HepG2 (cell line): ENCODE measurements around the gene MAP3K7CL. TPM values are rescaled to one million over a fixed set of nuclear protein-coding genes. Genes with fewer than 3 reads are reported as not detected.

Experiments used
- CBFB ChIP-seq: sonication (generic); formaldehyde crosslinking; IDR thresholded peaks from 2 replicates; pipeline ENCODE4 v1.4.0; 2020; ENCODE audit warnings: missing genetic modification reagents
- CBX2 ChIP-seq, 2 experiments: fragments of 200-600 bp in 1 of 2; sonication (generic); formaldehyde crosslinking in 1 of 2; IDR thresholded peaks; 2 replicates each; pipeline versions ENCODE4 v1.7.0 to v1.8.1; 2018 to 2022; ENCODE audit warnings: low read depth in 2 of 2, low read length in 1 of 2, mild to moderate bottlenecking in 1 of 2, missing genetic modification reagents in 1 of 2
- ISX ChIP-seq: sonication (generic); formaldehyde crosslinking; conservative IDR thresholded peaks from 2 replicates; pipeline ENCODE4 v1.5.0; 2020; ENCODE audit warnings: missing genetic modification reagents
- JUND ChIP-seq: sonication (generic); formaldehyde crosslinking; IDR thresholded peaks from 2 replicates; pipeline ENCODE4 v1.8.0; 2022; ENCODE audit warnings: mild to moderate bottlenecking, missing genetic modification reagents
- KDM5B ChIP-seq: sonication (generic); formaldehyde crosslinking; IDR thresholded peaks from 2 replicates; pipeline ENCODE4 v1.4.0; 2020; ENCODE audit warnings: missing genetic modification reagents, mild to moderate bottlenecking, borderline replicate concordance
- TBX3 ChIP-seq: fragments of 450-650 bp; IDR thresholded peaks from 2 replicates; pipeline ENCODE4 v1.6.1; 2017; ENCODE audit warnings: antibody characterized with exemption, mild to moderate bottlenecking, inconsistent platforms, borderline replicate concordance
- ZBTB20 ChIP-seq: sonication (generic); formaldehyde crosslinking; IDR thresholded peaks from 2 replicates; pipeline ENCODE4 v1.8.1; 2023; ENCODE audit warnings: missing genetic modification reagents, low read depth, mild to moderate bottlenecking, borderline replicate concordance
- ZBTB40 ChIP-seq, 2 experiments: fragments of 450-650 bp in 1 of 2; sonication (generic) in 1 of 2; formaldehyde crosslinking in 1 of 2; IDR thresholded peaks; 2 replicates each; pipeline versions ENCODE4 v1.6.1 to v1.8.0; 2016 to 2022; ENCODE audit warnings: antibody characterized with exemption in 1 of 2, mild to moderate bottlenecking in 1 of 2, missing genetic modification reagents in 1 of 2
- ZNF614 ChIP-seq: IDR thresholded peaks from 2 replicates; pipeline ENCODE4 v1.6.1; 2018; ENCODE audit warnings: missing biosample characterization, missing genetic modification reagents, inconsistent platforms, borderline replicate concordance
- ZNF782 ChIP-seq: sonication (generic); formaldehyde crosslinking; IDR thresholded peaks from 2 replicates; pipeline ENCODE4 v1.4.0; 2020; ENCODE audit warnings: missing genetic modification reagents, mild to moderate bottlenecking, borderline replicate concordance
- polyA plus RNA-seq, 8 experiments: library from polyadenylated mRNA; depleted of rRNA in 3 of 8; stranded (reverse) in 7 of 8; unstranded in 1 of 8; fragments of >200 nt; fragmentation: Illumina TruSeq in 4 of 8; extraction: Trizol in 4 of 8; gene quantifications; 2 replicates each; pipeline versions ENCODE4 v1.2.1 to v1.2.3, GENCODE V29; 2011 to 2016; ENCODE audit warnings: low read depth in 4 of 8, missing spikeins in 1 of 8, mixed read lengths in 1 of 8; ENCODE audit not compliant: insufficient read depth in 1 of 8
- total RNA-seq, 5 experiments: library from RNA; depleted of rRNA; stranded (reverse); fragments of >200 nt; fragmentation: Illumina TruSeq; extraction: Trizol; gene quantifications; 2 replicates each; pipeline ENCODE4 v1.2.3, GENCODE V29; 2016; ENCODE audit warnings: low read depth in 1 of 5

MAP3K7CL gene
- total and polyA plus RNA-seq, 2 of the 13 experiments (the other 11 are each of a cell fraction or from before 2014, with no cell fraction given), result 0.04 to 0.15 TPM

GRCh38 chr21:29125191-29125590 is 5.3 kb upstream of the MAP3K7CL start (continued):
- no peak for TF ChIP-seq ZBTB40 (IDR thresholded peaks at IDR 0.05)
- TF ChIP-seq ZBTB40 (CRISPR knock-in tag; IDR thresholded peaks at IDR 0.05), result no peak
- TF ChIP-seq ZBTB20 (CRISPR knock-in tag), result no peak
- no peak for TF ChIP-seq CBFB (CRISPR knock-in tag)
- no peak for TF ChIP-seq CBX2 (IDR thresholded peaks at IDR 0.05; ENCODE audit: low read depth, low read length)
- TF ChIP-seq CBX2 (CRISPR knock-in tag; IDR thresholded peaks at IDR 0.05; ENCODE audit: low read depth), result no peak
- TF ChIP-seq ISX (CRISPR knock-in tag), result no peak
- TF ChIP-seq JUND, result no peak
- no peak for TF ChIP-seq ZNF782
- TF ChIP-seq KDM5B (CRISPR knock-in tag), result no peak
- TF ChIP-seq ZNF614, result no peak
- no peak for TF ChIP-seq TBX3
